HG03139 (cell line): ENCODE data around the gene ELP1.
"Not testable (repeated sequence)": the region's sequence is repeated elsewhere in the genome, so short reads cannot be mapped to it uniquely, and the experiment has no call there.

Source experiments
- ATAC-seq: cut with Tn5 transposase; IDR thresholded peaks from one replicate; pipeline ENCODE4 v1.9.1; 2021; ENCODE audit not compliant: unreplicated experiment

ELP1 gene

GRCh38 chr9:108857572-108857971 is 76.4 kb downstream of the ELP1 start:
- no peak for ATAC-seq

GRCh38 chr9:108855888-108856287 is 78.0 kb downstream of the ELP1 start, which contains the start of gene ACTL7B:
Gene ACTL7B, minus strand, starts transcription at chr9:108855986. Its CDS starts 56 bp downstream, at chr9:108855930.
- ATAC-seq = no peak

GRCh38 chr9:108855529-108855886 is 78.4 kb downstream of the ELP1 start:
- ATAC-seq = no peak

GRCh38 chr9:108854641-108855528 is 79.0 kb downstream of the ELP1 start:
- no peak for ATAC-seq

GRCh38 chr9:108854094-108854493 is 79.8 kb downstream of the ELP1 start:
- ATAC-seq = no peak

GRCh38 chr9:108852079-108852478 is 81.8 kb downstream of the ELP1 start:
- no peak for ATAC-seq

- no peak for ATAC-seq
Measured at GRCh38 chr9:108851138-108851537, 82.8 kb downstream of the ELP1 start.

GRCh38 chr9:108850293-108850897 is 83.5 kb downstream of the ELP1 start:
- ATAC-seq = no peak

- not testable (repeated sequence) for ATAC-seq
Measured at GRCh38 chr9:108848296-108848695, 85.6 kb downstream of the ELP1 start.

- ATAC-seq = no peak
Measured at GRCh38 chr9:108845947-108846346, 88.0 kb downstream of the ELP1 start.

- ATAC-seq = no peak
Measured at GRCh38 chr9:108845507-108845906, 88.4 kb downstream of the ELP1 start.

GRCh38 chr9:108844856-108845255 is 89.1 kb downstream of the ELP1 start:
- ATAC-seq = no peak

GRCh38 chr9:108844391-108844790 is 89.5 kb downstream of the ELP1 start:
- no peak for ATAC-seq

GRCh38 chr9:108842610-108843295 is 91.2 kb downstream of the ELP1 start:
- ATAC-seq = no peak

GRCh38 chr9:108839561-108839960 is 94.4 kb downstream of the ELP1 start:
- not testable (repeated sequence) for ATAC-seq

GRCh38 chr9:108838017-108838416 is 95.9 kb downstream of the ELP1 start:
- no peak for ATAC-seq

- ATAC-seq = no peak
Measured at GRCh38 chr9:108837530-108837929, 96.4 kb downstream of the ELP1 start.

GRCh38 chr9:108836781-108837180 is 97.1 kb downstream of the ELP1 start:
- no peak for ATAC-seq

GRCh38 chr9:108836319-108836718 is 97.6 kb downstream of the ELP1 start:
- no peak for ATAC-seq

- no peak for ATAC-seq
Measured at GRCh38 chr9:108835831-108836230, 98.1 kb downstream of the ELP1 start.

- ATAC-seq = no peak
Measured at GRCh38 chr9:108834959-108835665, 98.8 kb downstream of the ELP1 start.
